ENCODE results near the gene UQCC2. TPM values are rescaled to one million over a fixed set of nuclear protein-coding genes. Genes with fewer than 3 reads are reported as not detected.

UQCC2 gene
- total and polyA plus RNA-seq, 2 of the 8 experiments (the other 6 are each of a cell fraction or from before 2014, with no cell fraction given) = 52.1 to 104 TPM

- H3K36me3 ChIP-seq (ENCODE audit: control insufficient read depth in 2 of 4, insufficient read depth in 4 of 4, low read length in 3 of 4) = no peaks in the 10 kb centered on the region
- no peak overlapping the region for H3K18ac ChIP-seq (ENCODE audit: extremely low read depth, low read length)
- FAIRE-seq (no peak), DNase-seq (ENCODE audit: low read depth in 1 of 2, low spot score in 2 of 2) (no peak)
- H3K4me3 ChIP-seq (ENCODE audit: extremely low read depth in 1 of 4, insufficient read depth in 2 of 4, low read depth in 3 of 4, low read length in 4 of 4) = no peak overlapping the region
- H3K79me2 ChIP-seq (ENCODE audit: control insufficient read depth in 1 of 2, insufficient read depth in 2 of 2, low read length in 2 of 2) = no peaks in the 10 kb centered on the region
- no peaks in the 10 kb centered on the region for H3K79me1 ChIP-seq (ENCODE audit: low read depth, low read length)
- ChIA-PET CTCF (ENCODE audit: partially characterized antibody) (interaction anchor here (0.7 to 1.9 kb wide), 12 partner anchors 10 to 221 kb away, joined by 3 to 5 read pairs (median 3); no protein-coding TSS in a partner anchor), POLR2A (ENCODE audit: partially characterized antibody) (interaction anchor here (1.0 to 1.2 kb wide), 2 partner anchors 9 to 43 kb away, joined by 3 read pairs; partner anchors contain the start of gene IP6K3)
- no peak overlapping the region for H3K56ac ChIP-seq (replicated peaks; ENCODE audit: insufficient read length, low read depth, low read length)
- no peak overlapping the region for H3K27ac ChIP-seq (ENCODE audit: low read depth, low read length)
- no peaks in the 10 kb centered on the region for H3K9me3 ChIP-seq (ENCODE audit: insufficient read depth in 2 of 2, low read depth in 1 of 2, low read length in 1 of 2)
- 0 out of 7 replicates have a peak, but pooled peaks cover 0 to 3% (median 0%) of the 10 kb centered on the region in 4 experiments for H3K4me1 ChIP-seq (replicated peaks in 1 of 4; ENCODE audit: control insufficient read depth in 3 of 4, insufficient read depth in 4 of 4, low read length in 3 of 4)
- no peak overlapping the region for H2AFZ ChIP-seq (ENCODE audit: low read length)
- H4K8ac ChIP-seq (ENCODE audit: extremely low read depth, insufficient read depth, low read length) = no peak overlapping the region
- H3K23me2 ChIP-seq (ENCODE audit: low read depth, low read length) = no peaks in the 10 kb centered on the region
- no peaks in the 10 kb centered on the region for H4K20me1 ChIP-seq (replicated peaks in 1 of 2; ENCODE audit: control insufficient read depth in 1 of 2, insufficient read depth in 2 of 2, low read length in 2 of 2)
- 96% methylated on average over 9 of the region's 9 CpGs; no CpG with 5 or more reads in 1 of the 2 experiments for WGBS, 2 experiments (ENCODE audit: extremely low coverage in 1 of 2, insufficient coverage in 1 of 2, insufficient read length in 1 of 2, insufficient replicate concordance in 2 of 2, low coverage in 1 of 2, low lambda C conversion rate in 2 of 2, missing lambda C conversion rate in 1 of 2)
- no peak overlapping the region for H2BK12ac ChIP-seq (ENCODE audit: low read depth, low read length)
- no peak for TF ChIP-seq JUND (IDR thresholded peaks at IDR 0.05; ENCODE audit: low read length)
- no peak for TF ChIP-seq PHF8 (conservative IDR thresholded peaks at IDR 0.05; ENCODE audit: low read depth, low read length)
- no peak for TF ChIP-seq SP2 (IDR thresholded peaks at IDR 0.05; ENCODE audit: low read length)
- TF ChIP-seq SUZ12 (IDR thresholded peaks at IDR 0.05; ENCODE audit: low read length) = no peak
- no peak for TF ChIP-seq KDM4A (IDR thresholded peaks at IDR 0.05; ENCODE audit: low read depth, low read length, severe bottlenecking)
- TF ChIP-seq POU5F1 (IDR thresholded peaks at IDR 0.05; ENCODE audit: low read depth, low read length) = no peak
- TF ChIP-seq RAD21 (IDR thresholded peaks at IDR 0.05 in 1 of 2, conservative IDR thresholded peaks at IDR 0.05 in 1 of 2; ENCODE audit: low read depth in 2 of 2, low read length in 2 of 2) = no peak
- no peak for TF ChIP-seq SIN3A (conservative IDR thresholded peaks at IDR 0.05 in 1 of 2, IDR thresholded peaks at IDR 0.05 in 1 of 2; ENCODE audit: low read depth in 1 of 2, low read length in 2 of 2)
- no peak for TF ChIP-seq EZH2 (IDR thresholded peaks at IDR 0.05; ENCODE audit: low read depth, low read length, severe bottlenecking)
- no peak for TF ChIP-seq CBX8 (IDR thresholded peaks at IDR 0.05; ENCODE audit: borderline replicate concordance, low read depth, low read length)
- TF ChIP-seq CHD1 (IDR thresholded peaks at IDR 0.05; ENCODE audit: low read depth, low read length) = no peak
- H3K23ac ChIP-seq (ENCODE audit: insufficient read length) = no peak overlapping the region
- H3K14ac ChIP-seq (ENCODE audit: insufficient read length) = no peak overlapping the region
- H2AK5ac ChIP-seq (ENCODE audit: low read depth, low read length) = no peak overlapping the region
- no peak overlapping the region for H2BK20ac ChIP-seq (ENCODE audit: low read length)
- no peak overlapping the region for H3K9ac ChIP-seq (replicated peaks in 1 of 4; ENCODE audit: extremely low read depth in 1 of 4, low read depth in 3 of 4, low read length in 3 of 4)
- H4K5ac ChIP-seq (ENCODE audit: insufficient read length, low read depth, low read length) = no peak overlapping the region
- H3K27me3 ChIP-seq (replicated peaks in 1 of 4; ENCODE audit: control insufficient read depth in 3 of 4, extremely low read depth in 1 of 4, insufficient read depth in 3 of 4, low read length in 3 of 4) = no peaks in the 10 kb centered on the region; a peak in 2 of 7 replicates
- H3K4ac ChIP-seq (replicated peaks; ENCODE audit: insufficient read length, low read depth, low read length) = no peak overlapping the region
- no peak overlapping the region for H2BK120ac ChIP-seq (replicated peaks; ENCODE audit: low read depth, low read length)
- H2BK15ac ChIP-seq (ENCODE audit: low read length) = no peak overlapping the region
- no peak overlapping the region for H3K4me2 ChIP-seq (ENCODE audit: insufficient read depth in 1 of 2, low read depth in 2 of 2, low read length in 2 of 2)
- no peak overlapping the region for H2BK5ac ChIP-seq (ENCODE audit: low read depth, low read length)
- no peak overlapping the region for H4K91ac ChIP-seq (replicated peaks; ENCODE audit: insufficient read length, low read length)
Observed at GRCh38 chr6:33738153-33738552, 26.7 kb upstream of the UQCC2 start.
